ENCODE results near the gene MLX. TPM values are rescaled to one million over a fixed set of nuclear protein-coding genes. Genes with fewer than 3 reads are reported as not detected.
"Not testable (repeated sequence)": the region's sequence is repeated elsewhere in the genome, so short reads cannot be mapped to it uniquely, and the experiment has no call there.

Gene MLX
- total and polyA plus RNA-seq, 7 donors, result 45.2 to 108 (median 67.9) TPM

DNA sequence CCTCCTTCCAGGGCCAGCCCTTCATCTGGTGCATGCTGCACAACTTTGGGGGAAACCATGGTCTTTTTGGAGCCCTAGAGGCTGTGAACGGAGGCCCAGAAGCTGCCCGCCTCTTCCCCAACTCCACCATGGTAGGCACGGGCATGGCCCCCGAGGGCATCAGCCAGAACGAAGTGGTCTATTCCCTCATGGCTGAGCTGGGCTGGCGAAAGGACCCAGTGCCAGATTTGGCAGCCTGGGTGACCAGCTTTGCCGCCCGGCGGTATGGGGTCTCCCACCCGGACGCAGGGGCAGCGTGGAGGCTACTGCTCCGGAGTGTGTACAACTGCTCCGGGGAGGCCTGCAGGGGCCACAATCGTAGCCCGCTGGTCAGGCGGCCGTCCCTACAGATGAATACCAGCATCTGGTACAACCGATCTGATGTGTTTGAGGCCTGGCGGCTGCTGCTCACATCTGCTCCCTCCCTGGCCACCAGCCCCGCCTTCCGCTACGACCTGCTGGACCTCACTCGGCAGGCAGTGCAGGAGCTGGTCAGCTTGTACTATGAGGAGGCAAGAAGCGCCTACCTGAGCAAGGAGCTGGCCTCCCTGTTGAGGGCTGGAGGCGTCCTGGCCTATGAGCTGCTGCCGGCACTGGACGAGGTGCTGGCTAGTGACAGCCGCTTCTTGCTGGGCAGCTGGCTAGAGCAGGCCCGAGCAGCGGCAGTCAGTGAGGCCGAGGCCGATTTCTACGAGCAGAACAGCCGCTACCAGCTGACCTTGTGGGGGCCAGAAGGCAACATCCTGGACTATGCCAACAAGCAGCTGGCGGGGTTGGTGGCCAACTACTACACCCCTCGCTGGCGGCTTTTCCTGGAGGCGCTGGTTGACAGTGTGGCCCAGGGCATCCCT, 23.5 kb upstream of the MLX start:
- Histone ChIP-seq H3K36me3 (ENCODE audit: insufficient read depth in 1 of 2, low read depth in 1 of 2) (peaks cover 0 to 55% of the 10 kb centered on the region in 2 donors), H3K4me3 (peak overlapping the region; percentile 15), H3K4me1 (peaks cover 15% of the 10 kb centered on the region), H3K9me3 (no peaks in the 10 kb centered on the region), H3K27me3 (ENCODE audit: insufficient read depth in 3 of 3, low read length in 2 of 3) (no peaks in the 10 kb centered on the region), H3K27ac (peak overlapping the region; percentile 80)
- peak; percentile 48 to 71 (median 61) for ATAC-seq
- peak in 1 of 2 donors; percentile 71 for DNase-seq
- intact Hi-C loops (cut with DNase I), result no loop called here
- TF ChIP-seq, protein P1, sequence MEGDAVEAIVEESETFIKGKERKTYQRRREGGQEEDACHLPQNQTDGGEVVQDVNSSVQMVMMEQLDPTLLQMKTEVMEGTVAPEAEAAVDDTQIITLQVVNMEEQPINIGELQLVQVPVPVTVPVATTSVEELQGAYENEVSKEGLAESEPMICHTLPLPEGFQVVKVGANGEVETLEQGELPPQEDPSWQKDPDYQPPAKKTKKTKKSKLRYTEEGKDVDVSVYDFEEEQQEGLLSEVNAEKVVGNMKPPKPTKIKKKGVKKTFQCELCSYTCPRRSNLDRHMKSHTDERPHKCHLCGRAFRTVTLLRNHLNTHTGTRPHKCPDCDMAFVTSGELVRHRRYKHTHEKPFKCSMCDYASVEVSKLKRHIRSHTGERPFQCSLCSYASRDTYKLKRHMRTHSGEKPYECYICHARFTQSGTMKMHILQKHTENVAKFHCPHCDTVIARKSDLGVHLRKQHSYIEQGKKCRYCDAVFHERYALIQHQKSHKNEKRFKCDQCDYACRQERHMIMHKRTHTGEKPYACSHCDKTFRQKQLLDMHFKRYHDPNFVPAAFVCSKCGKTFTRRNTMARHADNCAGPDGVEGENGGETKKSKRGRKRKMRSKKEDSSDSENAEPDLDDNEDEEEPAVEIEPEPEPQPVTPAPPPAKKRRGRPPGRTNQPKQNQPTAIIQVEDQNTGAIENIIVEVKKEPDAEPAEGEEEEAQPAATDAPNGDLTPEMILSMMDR (IDR thresholded peaks at IDR 0.05), result no peak
- WGBS, 3 donors, result 39 to 49% (median 43%) methylated on average over 38 to 39 of the region's 39 CpGs

DNA sequence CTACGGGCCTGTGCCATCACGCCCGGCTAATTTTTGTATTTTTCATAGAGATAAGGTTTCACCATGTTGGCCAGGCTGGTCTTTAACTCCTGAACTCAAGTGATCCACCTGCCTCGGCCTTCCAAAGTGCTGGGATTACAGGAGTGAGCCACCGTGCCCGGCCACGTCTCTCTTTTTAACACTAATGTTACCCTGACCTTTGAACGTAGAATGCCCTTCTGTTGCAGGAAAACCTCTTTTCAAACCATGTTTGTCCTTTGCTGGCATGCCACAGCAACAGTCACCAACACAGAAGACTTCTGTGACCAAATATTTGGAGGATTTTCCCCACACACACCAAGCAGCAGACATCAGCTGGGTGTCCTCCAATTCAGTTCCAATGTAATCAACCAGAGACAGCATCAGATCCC, 22.0 kb upstream of the MLX start:
- no peaks in the 10 kb centered on the region for H3K9me3 ChIP-seq
- TF ChIP-seq, protein P1 (IDR thresholded peaks at IDR 0.05), result no peak
- WGBS, 3 donors, result 53 to 61% (median 55%) methylated on average over 8 of the region's 8 CpGs
- DNase-seq (peak in 1 of 2 donors; percentile 0), ATAC-seq (no peak)
- H3K36me3 ChIP-seq (ENCODE audit: insufficient read depth in 1 of 2, low read depth in 1 of 2), result peaks cover 0 to 41% of the 10 kb centered on the region in 2 donors
- H3K27me3 ChIP-seq (ENCODE audit: insufficient read depth in 3 of 3, low read length in 2 of 3), result no peaks in the 10 kb centered on the region
- H3K27ac ChIP-seq, result peak overlapping the region; percentile 36
- intact Hi-C loops (cut with DNase I), result no loop called here
- H3K4me3 ChIP-seq, result no peak overlapping the region
- peaks cover 15% of the 10 kb centered on the region for H3K4me1 ChIP-seq

DNA sequence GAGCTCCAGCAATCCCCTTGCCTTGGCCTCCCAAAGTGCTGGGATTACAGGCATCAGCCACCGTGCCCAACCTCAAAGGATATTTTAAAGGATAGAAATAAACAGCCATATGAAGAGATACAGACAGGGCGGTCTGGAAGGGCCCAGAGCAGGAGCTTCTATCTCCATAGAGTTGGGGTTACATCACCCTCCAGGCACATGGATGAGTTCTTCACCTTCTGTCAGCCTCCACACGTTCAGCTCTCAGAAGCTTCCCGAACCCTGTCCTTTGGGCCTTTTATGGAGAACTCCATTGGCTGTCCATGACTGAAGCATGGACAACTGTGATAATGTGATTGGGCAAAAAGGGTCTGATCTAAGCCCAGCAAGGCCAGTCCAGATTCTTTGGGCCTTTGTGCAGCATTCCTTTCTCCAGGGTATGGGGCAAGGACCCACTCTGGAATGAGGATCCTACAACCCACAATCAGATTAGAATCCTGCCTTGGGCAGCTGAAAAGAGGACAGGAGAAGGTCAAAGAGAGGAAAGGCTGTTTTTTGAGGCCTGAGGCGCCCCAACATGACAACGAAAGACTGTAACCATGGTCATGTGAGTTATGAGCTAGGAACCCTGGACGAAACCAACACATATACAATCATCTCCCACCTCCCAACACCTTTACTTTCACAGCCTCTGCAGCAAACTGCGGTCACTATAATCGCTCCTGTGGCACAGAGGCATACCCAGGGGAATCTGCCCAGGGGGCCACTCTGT, 21.0 kb upstream of the MLX start:
- H3K27ac ChIP-seq; intact Hi-C loops (cut with DNase I); ATAC-seq; H3K4me3 ChIP-seq; H3K9me3 ChIP-seq; H3K27me3 ChIP-seq (ENCODE audit: insufficient read depth in 3 of 3, low read length in 2 of 3): not testable (repeated sequence)
- Histone ChIP-seq H3K4me1 (peaks cover 15% of the 10 kb centered on the region), H3K36me3 (ENCODE audit: insufficient read depth in 1 of 2, low read depth in 1 of 2) (peaks cover 0 to 31% of the 10 kb centered on the region in 2 donors)
- WGBS, 3 donors, result 77 to 82% (median 81%) methylated on average over 7 to 9 of the region's 9 CpGs
- peak in 1 of 2 donors; percentile 1 for DNase-seq

DNA sequence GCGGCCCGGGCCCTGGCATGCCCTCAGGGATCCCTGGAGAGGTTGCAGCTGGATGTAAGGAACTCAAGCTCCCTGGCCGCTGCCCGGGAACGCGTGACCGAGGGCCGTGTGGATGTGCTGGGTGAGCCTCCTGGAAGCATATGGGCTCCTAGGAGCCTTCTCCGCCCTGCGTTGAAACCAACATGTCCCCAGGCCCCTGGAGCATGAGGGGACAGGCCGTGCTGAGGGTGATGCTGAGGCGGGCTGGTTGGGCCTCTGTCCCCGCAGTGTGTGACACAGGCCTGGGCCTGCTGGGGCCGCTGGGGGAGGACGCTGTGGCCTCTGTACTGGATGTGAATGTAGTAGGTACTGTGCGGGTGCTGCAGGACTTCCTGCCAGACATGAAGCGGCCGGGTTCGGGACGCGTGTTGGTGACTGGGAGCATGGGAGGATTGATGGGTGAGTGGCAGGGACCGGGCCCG, 19.9 kb upstream of the MLX start:
- intact Hi-C loops (cut with DNase I), result no loop called here
- ATAC-seq (no peak), DNase-seq (no peak)
- H3K4me1 ChIP-seq, result peaks cover 15% of the 10 kb centered on the region
- H3K36me3 ChIP-seq (ENCODE audit: insufficient read depth in 1 of 2, low read depth in 1 of 2), result peaks cover 0 to 20% of the 10 kb centered on the region in 2 donors
- TF ChIP-seq, protein P1 (IDR thresholded peaks at IDR 0.05), result no peak
- no peak overlapping the region for H3K4me3 ChIP-seq
- whole genome bisulfite sequencing, 3 donors, result 57 to 66% (median 65%) methylated on average over 20 to 23 of the region's 23 CpGs
- H3K27ac ChIP-seq, result no peak overlapping the region
- no peaks in the 10 kb centered on the region for H3K27me3 ChIP-seq (ENCODE audit: insufficient read depth in 3 of 3, low read length in 2 of 3)
- H3K9me3 ChIP-seq, result no peaks in the 10 kb centered on the region

DNA sequence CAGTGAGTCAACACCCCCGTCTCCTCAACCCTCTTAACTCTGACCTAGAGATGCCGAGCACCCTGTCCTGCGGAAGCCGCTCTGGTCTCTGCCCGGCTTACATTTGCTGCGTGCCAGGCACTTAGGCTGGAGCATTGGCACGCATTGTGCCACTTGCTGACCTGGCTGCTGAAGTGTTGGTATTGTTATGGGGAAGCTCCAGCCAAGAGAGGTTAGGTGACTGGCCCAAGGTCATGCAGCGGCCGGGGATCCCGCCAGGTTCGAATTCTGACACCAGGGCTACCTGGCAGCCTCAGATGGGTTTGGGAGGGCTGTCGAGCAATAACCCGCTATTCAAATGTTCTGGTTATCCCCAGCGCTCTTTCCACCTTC, 19.2 kb upstream of the MLX start:
- DNase-seq, result peak in 1 of 2 donors; percentile 55
- H3K27me3 ChIP-seq (ENCODE audit: insufficient read depth in 3 of 3, low read length in 2 of 3), result no peaks in the 10 kb centered on the region
- peak in 1 of 4 donors; percentile 38 for ATAC-seq
- no peaks in the 10 kb centered on the region for H3K9me3 ChIP-seq
- WGBS, 3 donors, result 57 to 66% (median 59%) methylated on average over 14 of the region's 14 CpGs
- TF ChIP-seq, protein P1 (IDR thresholded peaks at IDR 0.05), result no peak
- no peak overlapping the region for H3K4me3 ChIP-seq
- no peak overlapping the region for H3K27ac ChIP-seq
- H3K36me3 ChIP-seq (ENCODE audit: insufficient read depth in 1 of 2, low read depth in 1 of 2), result peaks cover 0 to 13% of the 10 kb centered on the region in 2 donors
- H3K4me1 ChIP-seq, result peaks cover 15% of the 10 kb centered on the region
- intact Hi-C loops (cut with DNase I), result no loop called here
